ENCODE results near the gene L2HGDH.

Gene L2HGDH

DNA sequence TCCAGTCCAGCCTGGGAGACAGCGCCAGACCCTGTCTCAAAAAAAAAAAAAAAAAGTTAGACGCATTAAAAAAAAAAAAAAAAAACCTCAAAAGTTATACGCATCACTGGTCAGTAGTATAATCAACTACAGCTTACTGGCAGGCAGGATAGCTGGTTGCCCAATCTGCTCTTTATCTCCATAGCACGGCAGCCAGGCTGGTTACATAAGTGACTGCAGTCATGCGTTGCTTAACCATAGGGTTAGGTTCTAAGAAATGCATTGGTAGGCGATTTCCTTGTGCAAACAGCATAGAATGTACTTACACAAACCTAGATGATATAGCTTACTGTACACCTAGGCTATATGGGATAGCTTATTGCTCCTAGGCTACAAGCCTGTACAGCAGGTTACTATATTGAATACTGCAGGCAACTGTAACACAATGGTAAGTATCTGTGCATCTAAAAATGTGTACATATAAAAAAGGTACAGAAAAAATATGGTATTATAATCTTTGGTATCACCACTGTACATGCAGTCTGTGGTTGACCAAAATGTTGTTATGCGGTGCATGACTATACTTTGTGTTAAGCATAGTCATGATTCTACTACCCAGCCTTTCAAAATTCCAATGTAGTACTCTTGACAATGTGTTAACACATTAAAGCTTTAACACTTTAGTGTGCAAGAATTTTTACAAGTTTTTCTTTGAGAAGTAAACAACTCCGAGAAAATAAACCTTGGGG lies 8.1 kb downstream of the L2HGDH start:
- H3K9ac ChIP-seq (ENCODE audit: low read depth in 1 of 2, low read length in 2 of 2), result no peak overlapping the region
- no peaks in the 10 kb centered on the region for H3K27me3 ChIP-seq (ENCODE audit: control insufficient read depth in 1 of 2, insufficient read depth in 2 of 2, low read length in 2 of 2)

DNA sequence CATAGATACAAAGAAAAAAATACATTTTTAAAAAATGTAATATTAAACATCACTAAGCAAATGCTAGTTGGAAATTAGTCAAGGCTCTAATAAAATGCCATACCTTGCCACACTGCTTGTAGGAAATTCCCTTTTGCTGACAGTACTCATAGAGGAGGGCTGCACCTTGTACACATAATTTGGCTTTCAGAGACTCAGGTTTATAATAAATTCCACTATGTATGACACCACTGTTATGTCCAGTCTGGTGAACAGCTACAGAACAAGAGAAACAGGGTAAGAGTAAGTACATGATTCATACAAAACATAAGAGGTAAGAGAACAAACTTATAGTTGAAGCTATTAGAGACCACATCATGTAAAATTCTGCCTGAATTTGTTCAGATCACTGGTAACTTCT lies 10.1 kb downstream of the L2HGDH start:
- H3K9ac ChIP-seq (ENCODE audit: low read depth in 1 of 2, low read length in 2 of 2), result no peak overlapping the region
- no peaks in the 10 kb centered on the region for H3K4me1 ChIP-seq (ENCODE audit: control insufficient read depth in 1 of 2, insufficient read depth in 2 of 2, low read length in 2 of 2)
- H3K4me3 ChIP-seq (ENCODE audit: low read depth in 1 of 2, low read length in 2 of 2), result no peak overlapping the region
- no peak overlapping the region for H3K27ac ChIP-seq (ENCODE audit: low read depth, low read length)
- H3K9me3 ChIP-seq (ENCODE audit: control insufficient read depth in 1 of 2, low read length in 2 of 2), result no peaks in the 10 kb centered on the region
- H3K36me3 ChIP-seq (ENCODE audit: control insufficient read depth in 1 of 2, insufficient read depth in 2 of 2, low read length in 2 of 2), result peaks cover 0 to 8% of the 10 kb centered on the region in 2 donors
- H3K27me3 ChIP-seq (ENCODE audit: control insufficient read depth in 1 of 2, insufficient read depth in 2 of 2, low read length in 2 of 2), result no peaks in the 10 kb centered on the region

More for the DNA sequence above, 8.1 kb downstream of the L2HGDH start:
- Histone ChIP-seq H3K4me1 (ENCODE audit: control insufficient read depth in 1 of 2, insufficient read depth in 2 of 2, low read length in 2 of 2) (no peaks in the 10 kb centered on the region), H3K4me3 (ENCODE audit: low read depth in 1 of 2, low read length in 2 of 2) (no peak overlapping the region), H3K9me3 (ENCODE audit: control insufficient read depth in 1 of 2, low read length in 2 of 2) (no peaks in the 10 kb centered on the region), H3K36me3 (ENCODE audit: control insufficient read depth in 1 of 2, insufficient read depth in 2 of 2, low read length in 2 of 2) (peaks cover 0 to 8% of the 10 kb centered on the region in 2 donors), H3K27ac (ENCODE audit: low read depth, low read length) (no peak overlapping the region)

DNA sequence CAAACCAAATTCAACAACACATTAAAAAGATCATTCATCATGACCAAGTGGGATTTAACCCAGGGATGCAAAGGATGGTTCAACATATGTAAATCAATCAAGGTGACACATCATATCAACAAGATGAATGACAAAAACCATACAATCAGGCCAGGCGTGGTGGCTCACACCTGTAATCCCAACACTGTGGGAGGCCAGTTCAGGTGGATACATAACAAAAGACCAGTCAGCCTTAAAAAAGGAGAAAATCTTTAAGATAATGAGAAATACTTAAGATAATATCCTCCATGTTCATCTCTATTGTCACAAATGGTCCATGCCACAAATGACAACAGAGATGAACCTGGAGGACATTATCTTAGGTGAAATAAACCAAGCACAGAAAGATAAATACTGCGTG lies 12.4 kb downstream of the L2HGDH start:
- Histone ChIP-seq H3K4me1 (ENCODE audit: control insufficient read depth in 1 of 2, insufficient read depth in 2 of 2, low read length in 2 of 2) (no peaks in the 10 kb centered on the region), H3K27ac (ENCODE audit: low read depth, low read length) (no peak overlapping the region), H3K9ac (ENCODE audit: low read depth in 1 of 2, low read length in 2 of 2) (no peak overlapping the region), H3K36me3 (ENCODE audit: control insufficient read depth in 1 of 2, insufficient read depth in 2 of 2, low read length in 2 of 2) (peaks cover 0 to 8% of the 10 kb centered on the region in 2 donors), H3K9me3 (ENCODE audit: control insufficient read depth in 1 of 2, low read length in 2 of 2) (no peaks in the 10 kb centered on the region), H3K27me3 (ENCODE audit: control insufficient read depth in 1 of 2, insufficient read depth in 2 of 2, low read length in 2 of 2) (no peaks in the 10 kb centered on the region), H3K4me3 (ENCODE audit: low read depth in 1 of 2, low read length in 2 of 2) (no peak overlapping the region)

DNA sequence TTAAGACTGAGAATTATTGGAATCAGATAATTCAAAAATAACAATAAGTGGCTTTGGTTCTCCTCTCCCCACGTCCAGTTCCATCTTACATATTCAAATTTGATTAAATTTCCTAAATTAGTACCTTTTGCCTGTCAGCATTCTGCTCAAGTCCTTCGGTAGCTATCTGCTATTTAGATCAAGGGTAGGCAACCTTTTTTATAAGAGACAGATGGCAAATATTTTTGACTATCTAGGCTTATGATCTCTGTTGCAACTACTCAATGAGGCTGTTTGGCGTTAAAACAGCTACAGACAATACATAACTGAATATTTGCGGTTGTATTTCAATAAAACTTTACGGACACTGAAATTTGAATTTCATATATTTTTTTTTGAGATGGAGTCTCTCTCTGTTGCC lies 21.7 kb downstream of the L2HGDH start:
- Histone ChIP-seq H3K9ac (ENCODE audit: low read depth in 1 of 2, low read length in 2 of 2) (no peak overlapping the region), H3K9me3 (ENCODE audit: control insufficient read depth in 1 of 2, low read length in 2 of 2) (no peaks in the 10 kb centered on the region), H3K27ac (ENCODE audit: low read depth, low read length) (no peak overlapping the region), H3K27me3 (ENCODE audit: control insufficient read depth in 1 of 2, insufficient read depth in 2 of 2, low read length in 2 of 2) (no peaks in the 10 kb centered on the region), H3K36me3 (ENCODE audit: control insufficient read depth in 1 of 2, insufficient read depth in 2 of 2, low read length in 2 of 2) (peaks cover 0 to 8% of the 10 kb centered on the region in 2 donors), H3K4me3 (ENCODE audit: low read depth in 1 of 2, low read length in 2 of 2) (no peak overlapping the region), H3K4me1 (ENCODE audit: control insufficient read depth in 1 of 2, insufficient read depth in 2 of 2, low read length in 2 of 2) (no peaks in the 10 kb centered on the region)

DNA sequence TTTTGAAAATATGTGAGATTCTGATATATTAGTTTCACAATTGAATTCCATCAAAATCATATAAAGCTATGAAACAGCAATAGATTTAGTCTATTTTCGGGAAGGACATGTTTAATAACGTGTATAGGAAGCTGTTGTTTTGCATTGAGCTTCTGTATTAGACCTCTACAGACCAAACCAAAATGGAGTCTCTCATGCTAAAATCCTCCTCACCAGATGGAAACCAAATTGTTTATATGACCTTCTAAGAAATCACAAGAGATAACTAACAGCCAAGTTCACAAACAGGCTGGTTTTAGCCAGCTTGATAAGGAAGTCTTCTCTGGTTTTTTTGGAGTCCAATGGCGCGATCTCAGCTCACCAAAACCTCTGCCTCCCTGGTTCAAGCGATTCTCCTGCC lies 23.9 kb downstream of the L2HGDH start:
- Histone ChIP-seq H3K9ac (ENCODE audit: low read depth in 1 of 2, low read length in 2 of 2) (no peak overlapping the region), H3K4me1 (ENCODE audit: control insufficient read depth in 1 of 2, insufficient read depth in 2 of 2, low read length in 2 of 2) (no peaks in the 10 kb centered on the region), H3K9me3 (ENCODE audit: control insufficient read depth in 1 of 2, low read length in 2 of 2) (no peaks in the 10 kb centered on the region), H3K27me3 (ENCODE audit: control insufficient read depth in 1 of 2, insufficient read depth in 2 of 2, low read length in 2 of 2) (no peaks in the 10 kb centered on the region), H3K36me3 (ENCODE audit: control insufficient read depth in 1 of 2, insufficient read depth in 2 of 2, low read length in 2 of 2) (peaks cover 0 to 4% of the 10 kb centered on the region in 2 donors), H3K27ac (ENCODE audit: low read depth, low read length) (no peak overlapping the region), H3K4me3 (ENCODE audit: low read depth in 1 of 2, low read length in 2 of 2) (no peak overlapping the region)

DNA sequence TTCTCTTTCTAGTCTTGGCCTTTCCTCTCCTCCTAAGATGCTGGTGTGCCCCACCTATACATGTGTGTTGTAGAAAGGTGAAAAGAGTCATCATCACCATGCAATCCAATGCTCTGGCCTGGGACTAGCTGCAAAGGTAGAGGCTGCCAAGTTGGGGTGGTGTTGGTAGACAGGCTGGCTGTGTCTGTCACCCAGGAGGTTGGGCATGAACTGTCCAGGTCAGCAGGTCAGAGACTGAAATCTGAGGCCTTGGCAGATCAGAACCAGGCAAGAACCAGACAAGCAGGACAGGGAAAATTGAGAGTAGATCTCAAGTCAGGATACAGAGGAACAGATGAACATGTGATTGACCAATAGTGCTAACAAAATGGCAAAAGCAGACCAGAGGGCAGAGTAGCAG lies 26.2 kb downstream of the L2HGDH start:
- Histone ChIP-seq H3K9ac (ENCODE audit: low read depth in 1 of 2, low read length in 2 of 2) (no peak overlapping the region), H3K4me3 (ENCODE audit: low read depth in 1 of 2, low read length in 2 of 2) (no peak overlapping the region), H3K27me3 (ENCODE audit: control insufficient read depth in 1 of 2, insufficient read depth in 2 of 2, low read length in 2 of 2) (no peaks in the 10 kb centered on the region), H3K4me1 (ENCODE audit: control insufficient read depth in 1 of 2, insufficient read depth in 2 of 2, low read length in 2 of 2) (no peaks in the 10 kb centered on the region), H3K27ac (ENCODE audit: low read depth, low read length) (no peak overlapping the region), H3K36me3 (ENCODE audit: control insufficient read depth in 1 of 2, insufficient read depth in 2 of 2, low read length in 2 of 2) (peaks cover 0 to 11% of the 10 kb centered on the region in 2 donors), H3K9me3 (ENCODE audit: control insufficient read depth in 1 of 2, low read length in 2 of 2) (no peaks in the 10 kb centered on the region)

DNA sequence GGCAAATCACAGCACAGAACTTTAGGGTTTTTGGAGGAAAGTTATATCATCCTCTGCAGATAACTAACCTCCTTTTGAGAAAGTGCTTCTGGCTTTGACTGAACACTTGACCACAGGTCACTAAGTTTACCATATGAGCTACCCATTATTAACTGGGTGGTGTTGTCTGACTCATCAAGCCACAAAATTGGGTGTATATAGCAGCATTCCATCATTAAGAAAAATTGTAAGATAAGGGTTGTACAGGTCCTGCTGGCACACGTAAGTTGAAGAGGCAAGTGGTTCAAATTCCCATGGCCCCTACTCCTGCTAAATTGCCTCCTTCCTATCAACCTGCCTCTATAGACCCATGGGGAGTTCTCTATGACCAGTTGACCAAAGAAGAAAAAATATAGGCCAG lies 39.5 kb downstream of the L2HGDH start:
- Histone ChIP-seq H3K27ac (ENCODE audit: low read depth, low read length) (no peak overlapping the region), H3K4me3 (ENCODE audit: low read depth in 1 of 2, low read length in 2 of 2) (no peak overlapping the region), H3K4me1 (ENCODE audit: control insufficient read depth in 1 of 2, insufficient read depth in 2 of 2, low read length in 2 of 2) (no peaks in the 10 kb centered on the region), H3K27me3 (ENCODE audit: control insufficient read depth in 1 of 2, insufficient read depth in 2 of 2, low read length in 2 of 2) (no peaks in the 10 kb centered on the region), H3K9me3 (ENCODE audit: control insufficient read depth in 1 of 2, low read length in 2 of 2) (no peaks in the 10 kb centered on the region), H3K36me3 (ENCODE audit: control insufficient read depth in 1 of 2, insufficient read depth in 2 of 2, low read length in 2 of 2) (no peaks in the 10 kb centered on the region), H3K9ac (ENCODE audit: low read depth in 1 of 2, low read length in 2 of 2) (no peak overlapping the region)

DNA sequence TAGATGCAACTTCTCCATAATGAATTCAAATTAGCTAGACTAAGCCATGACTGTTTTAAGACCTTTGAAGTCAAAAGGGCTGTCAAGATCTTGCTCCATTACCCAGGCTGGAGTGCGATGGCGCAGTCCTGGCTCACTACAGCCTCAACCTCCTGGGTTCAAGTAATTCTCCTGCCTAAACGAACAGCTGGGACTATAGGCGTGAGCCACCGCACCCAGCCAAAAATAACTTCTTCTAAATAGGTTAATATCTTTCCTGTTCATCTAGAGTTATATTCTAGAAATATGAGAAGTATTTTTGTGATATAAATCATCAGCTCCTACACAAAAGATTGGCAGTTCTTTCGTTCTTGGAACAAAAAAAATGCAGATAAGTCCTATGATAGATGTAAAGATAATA lies 41.1 kb downstream of the L2HGDH start:
- Histone ChIP-seq H3K27ac (ENCODE audit: low read depth, low read length) (no peak overlapping the region), H3K4me3 (ENCODE audit: low read depth in 1 of 2, low read length in 2 of 2) (no peak overlapping the region), H3K9ac (ENCODE audit: low read depth in 1 of 2, low read length in 2 of 2) (no peak overlapping the region), H3K27me3 (ENCODE audit: control insufficient read depth in 1 of 2, insufficient read depth in 2 of 2, low read length in 2 of 2) (no peaks in the 10 kb centered on the region), H3K9me3 (ENCODE audit: control insufficient read depth in 1 of 2, low read length in 2 of 2) (no peaks in the 10 kb centered on the region), H3K36me3 (ENCODE audit: control insufficient read depth in 1 of 2, insufficient read depth in 2 of 2, low read length in 2 of 2) (no peaks in the 10 kb centered on the region), H3K4me1 (ENCODE audit: control insufficient read depth in 1 of 2, insufficient read depth in 2 of 2, low read length in 2 of 2) (no peaks in the 10 kb centered on the region)

DNA sequence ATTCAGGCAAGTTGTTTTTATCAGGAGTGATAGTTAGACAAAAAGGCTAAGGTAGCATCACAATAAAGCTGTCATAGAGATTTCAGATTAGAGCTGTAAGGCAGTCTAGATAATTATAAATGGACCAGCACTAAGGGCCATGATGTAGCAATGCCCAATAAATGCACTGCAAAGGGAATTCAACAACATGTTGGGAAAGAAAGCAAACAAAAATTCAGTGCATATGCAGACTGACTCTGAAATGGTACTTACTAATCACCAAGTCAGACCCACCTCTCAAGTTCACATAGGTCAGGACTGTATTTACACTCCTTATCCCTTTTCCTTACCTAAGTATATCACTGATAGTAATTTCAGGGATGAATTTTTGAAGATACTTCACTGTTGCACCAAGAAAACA lies 47.0 kb downstream of the L2HGDH start:
- H3K4me3 ChIP-seq (ENCODE audit: low read depth in 1 of 2, low read length in 2 of 2), result no peak overlapping the region

DNA sequence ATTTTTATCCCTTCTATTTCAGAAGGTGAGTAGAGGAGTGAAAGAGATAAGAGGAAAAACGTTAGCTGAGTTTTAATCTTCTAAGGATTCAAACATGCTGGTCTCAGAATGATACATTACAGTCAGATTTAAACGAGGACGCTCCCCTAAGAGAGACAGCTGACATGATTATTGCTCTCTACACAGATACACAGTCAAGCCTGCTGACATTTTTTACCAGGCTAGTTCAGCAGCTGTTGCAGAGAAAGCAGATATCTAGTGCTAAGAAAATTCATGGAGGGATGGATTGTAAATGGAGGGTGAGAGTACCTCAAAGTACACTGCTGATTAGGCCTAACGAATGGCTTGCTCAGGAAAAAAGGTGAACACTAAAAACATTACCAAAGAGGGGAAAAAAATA lies 48.7 kb downstream of the L2HGDH start:
- Histone ChIP-seq H3K9ac (ENCODE audit: low read depth in 1 of 2, low read length in 2 of 2) (no peak overlapping the region), H3K27ac (ENCODE audit: low read depth, low read length) (no peak overlapping the region), H3K9me3 (ENCODE audit: control insufficient read depth in 1 of 2, low read length in 2 of 2) (no peaks in the 10 kb centered on the region), H3K4me3 (ENCODE audit: low read depth in 1 of 2, low read length in 2 of 2) (no peak overlapping the region), H3K4me1 (ENCODE audit: control insufficient read depth in 1 of 2, insufficient read depth in 2 of 2, low read length in 2 of 2) (no peaks in the 10 kb centered on the region), H3K36me3 (ENCODE audit: control insufficient read depth in 1 of 2, insufficient read depth in 2 of 2, low read length in 2 of 2) (no peaks in the 10 kb centered on the region), H3K27me3 (ENCODE audit: control insufficient read depth in 1 of 2, insufficient read depth in 2 of 2, low read length in 2 of 2) (no peaks in the 10 kb centered on the region)

More for the DNA sequence above, 47.0 kb downstream of the L2HGDH start:
- Histone ChIP-seq H3K9me3 (ENCODE audit: control insufficient read depth in 1 of 2, low read length in 2 of 2) (no peaks in the 10 kb centered on the region), H3K36me3 (ENCODE audit: control insufficient read depth in 1 of 2, insufficient read depth in 2 of 2, low read length in 2 of 2) (no peaks in the 10 kb centered on the region), H3K4me1 (ENCODE audit: control insufficient read depth in 1 of 2, insufficient read depth in 2 of 2, low read length in 2 of 2) (no peaks in the 10 kb centered on the region), H3K9ac (ENCODE audit: low read depth in 1 of 2, low read length in 2 of 2) (no peak overlapping the region), H3K27ac (ENCODE audit: low read depth, low read length) (no peak overlapping the region), H3K27me3 (ENCODE audit: control insufficient read depth in 1 of 2, insufficient read depth in 2 of 2, low read length in 2 of 2) (no peaks in the 10 kb centered on the region)
